Measurements from ENCODE around the gene UNC119.

DNA sequence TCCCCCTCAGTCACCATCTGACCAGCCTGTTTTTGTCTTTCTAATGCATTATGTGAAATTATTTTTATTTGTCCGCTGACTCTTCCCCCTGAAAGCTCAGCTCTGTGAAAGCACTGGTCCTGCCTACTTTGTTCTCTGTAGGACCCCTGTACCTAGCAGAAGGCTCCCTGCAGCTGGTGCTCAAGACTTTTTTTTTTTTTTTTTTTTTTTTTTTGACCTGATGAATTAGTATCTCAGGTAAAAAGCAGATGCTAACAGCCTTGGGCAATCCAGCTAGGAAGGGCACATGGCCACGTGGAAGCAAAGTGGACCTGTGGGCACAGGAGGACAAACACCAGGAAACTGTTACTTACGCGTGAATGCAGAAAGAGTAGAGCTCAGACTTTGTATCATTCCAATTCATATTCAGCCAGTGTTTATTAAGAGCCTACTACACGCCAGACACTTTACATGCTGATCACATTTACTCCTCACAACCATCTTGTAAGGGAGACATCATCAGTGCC, 629 bp upstream of the UNC119 start:
- TF ChIP-seq POLR2A (IDR thresholded peaks at IDR 0.05): no peak
- no peak for TF ChIP-seq CTCF (IDR thresholded peaks at IDR 0.05)
